ENCODE measurements around the gene ATAD3C.
"Not testable (repeated sequence)": the region's sequence is repeated elsewhere in the genome, so short reads cannot be mapped to it uniquely, and the experiment has no call there.

Gene ATAD3C

GRCh38 chr1:1439546-1440261 lies 9.8 kb upstream of the ATAD3C start:
- peaks cover 57% of the 10 kb centered on the region for H3K27me3 Mint-ChIP-seq
- no peaks in the 10 kb centered on the region for H3K9me3 Mint-ChIP-seq
- no peak overlapping the region for H3K27ac Mint-ChIP-seq
- peaks cover 20% of the 10 kb centered on the region for H3K4me1 Mint-ChIP-seq (ENCODE audit: low read depth)
- intact Hi-C loops (cut with micrococcal nuclease): no loop called here
- H3K4me3 Mint-ChIP-seq: no peak overlapping the region
- no peaks in the 10 kb centered on the region for H3K36me3 Mint-ChIP-seq (ENCODE audit: low read depth)

DNA sequence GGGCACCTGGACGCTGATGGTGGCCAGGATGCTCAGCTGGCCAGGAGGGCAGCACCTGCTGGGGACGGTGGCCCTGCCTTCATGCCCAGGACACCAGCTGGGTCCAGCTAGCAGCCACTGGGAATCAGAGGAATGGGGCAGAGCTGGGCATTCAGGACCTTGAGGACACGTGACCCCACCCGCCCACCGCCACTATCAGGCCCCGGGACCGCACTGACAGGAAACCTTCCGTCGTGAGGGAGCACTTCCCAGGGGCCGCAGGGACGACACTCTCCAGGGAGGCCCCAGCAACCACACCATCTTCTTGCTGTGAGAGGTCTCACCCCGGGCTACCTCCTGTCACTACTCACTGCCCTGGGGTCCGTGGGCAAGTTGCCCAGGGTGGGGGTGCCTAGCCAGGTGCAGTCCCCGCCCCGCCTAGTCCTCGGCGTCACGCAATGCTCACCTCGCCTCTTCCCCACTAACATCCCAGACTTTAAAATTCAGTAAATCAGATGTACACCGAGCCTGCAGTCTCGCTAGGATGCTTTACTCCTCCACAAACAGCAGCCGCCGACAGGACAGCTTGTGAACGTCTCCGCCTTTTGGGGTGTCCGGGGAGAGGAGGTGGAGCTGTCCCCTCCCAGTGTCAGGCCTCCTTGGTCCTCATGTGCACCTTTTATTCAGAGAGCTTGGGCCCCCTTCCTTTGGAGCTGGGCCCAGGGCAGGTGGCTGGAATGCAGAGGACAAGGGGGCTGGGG lies 9.1 kb upstream of the ATAD3C start:
- Mint-ChIP-seq H3K27me3 (peaks cover 50% of the 10 kb centered on the region), H3K4me3 (no peak overlapping the region), H3K4me1 (ENCODE audit: low read depth) (peaks cover 14% of the 10 kb centered on the region), H3K27ac (no peak overlapping the region), H3K9me3 (no peaks in the 10 kb centered on the region), H3K36me3 (ENCODE audit: low read depth) (no peaks in the 10 kb centered on the region)
- intact Hi-C loops (cut with micrococcal nuclease): no loop called here

DNA sequence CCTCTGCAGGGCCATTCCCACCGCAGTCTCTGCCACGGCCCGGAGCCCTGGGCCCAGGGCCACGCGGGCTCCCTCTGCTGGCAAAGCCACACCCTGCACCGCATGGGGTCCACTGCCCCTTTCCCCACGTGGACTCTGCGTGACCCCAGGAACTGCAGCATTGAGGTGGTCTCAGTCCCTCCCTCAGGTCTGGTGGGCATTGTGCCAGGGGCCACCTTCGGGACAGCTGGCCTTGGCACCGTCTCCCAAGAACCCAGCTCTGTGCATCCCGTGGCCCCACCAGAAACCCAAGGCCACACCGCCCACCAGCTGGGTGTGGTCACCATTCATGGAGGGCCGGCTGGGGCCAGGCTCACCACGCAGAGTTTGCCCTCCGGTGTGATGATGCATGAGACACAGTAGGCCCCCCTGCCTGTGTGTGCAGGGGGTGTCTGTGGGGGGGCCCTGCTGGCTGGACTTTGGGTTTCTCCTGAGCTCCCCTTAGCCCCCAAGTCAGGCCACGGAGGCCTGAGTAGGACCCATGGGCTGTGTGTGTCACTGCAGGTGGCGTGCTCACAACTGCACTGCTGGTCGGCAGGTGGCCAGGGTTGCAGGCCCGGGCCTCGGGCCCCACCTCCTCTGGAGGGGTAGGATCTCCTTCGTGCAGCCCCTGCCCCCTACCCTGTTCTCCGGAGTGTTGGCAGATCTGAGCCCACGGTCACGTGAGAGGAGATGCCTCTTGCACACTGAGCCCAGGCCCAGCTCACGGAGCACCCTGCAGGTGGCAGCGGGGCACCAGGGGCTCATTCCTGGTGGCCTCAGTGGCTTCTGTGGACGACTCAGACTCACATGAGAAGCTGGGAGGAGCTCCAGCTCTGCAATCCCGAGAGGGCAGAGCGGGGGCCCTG lies 8.2 kb upstream of the ATAD3C start:
- peaks cover 11% of the 10 kb centered on the region for H3K4me1 Mint-ChIP-seq (ENCODE audit: low read depth)
- H3K27ac Mint-ChIP-seq: no peak overlapping the region
- H3K27me3 Mint-ChIP-seq: peaks cover 45% of the 10 kb centered on the region
- intact Hi-C loops (cut with micrococcal nuclease): no loop called here
- H3K9me3 Mint-ChIP-seq: no peaks in the 10 kb centered on the region
- no peaks in the 10 kb centered on the region for H3K36me3 Mint-ChIP-seq (ENCODE audit: low read depth)
- H3K4me3 Mint-ChIP-seq: no peak overlapping the region

DNA sequence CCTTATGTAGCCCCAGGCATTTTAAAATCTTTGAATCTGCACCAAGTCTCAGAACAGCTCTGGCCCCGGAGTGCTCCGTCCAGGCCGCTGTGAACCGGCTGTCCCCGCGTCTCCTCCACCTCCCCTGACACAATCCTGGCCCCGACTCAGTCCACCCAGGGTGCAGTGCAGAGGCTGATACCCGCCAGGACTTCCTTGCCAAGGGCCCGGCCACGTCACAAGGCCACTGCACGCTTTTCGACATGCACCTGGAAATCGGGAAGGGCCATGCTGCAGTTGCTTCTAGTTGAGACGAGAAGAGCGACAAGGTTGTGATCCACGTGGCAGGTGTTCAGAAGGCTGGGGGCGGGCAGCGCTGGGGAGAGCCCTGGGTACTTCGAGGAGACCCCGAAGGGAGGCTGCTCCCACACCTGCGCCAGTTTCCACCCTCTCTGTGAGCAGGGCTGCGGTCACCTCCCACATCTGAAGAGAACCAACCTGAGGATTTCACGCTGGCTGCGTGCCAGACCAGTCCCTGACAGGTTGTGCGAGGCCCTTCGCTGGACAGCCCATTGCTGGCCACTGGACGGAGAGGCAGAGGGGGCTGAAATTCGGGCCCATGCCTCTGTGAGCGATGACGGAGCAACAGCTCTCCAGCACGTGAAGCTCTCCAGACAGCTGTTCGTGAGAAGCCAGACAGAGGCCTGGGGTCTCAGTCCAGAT lies 7.3 kb upstream of the ATAD3C start:
- intact Hi-C loops (cut with micrococcal nuclease): no loop called here
- H3K4me3 Mint-ChIP-seq: no peak overlapping the region
- H3K4me1 Mint-ChIP-seq (ENCODE audit: low read depth): peaks cover 7% of the 10 kb centered on the region
- H3K36me3 Mint-ChIP-seq (ENCODE audit: low read depth): no peaks in the 10 kb centered on the region
- no peak overlapping the region for H3K27ac Mint-ChIP-seq
- peaks cover 36% of the 10 kb centered on the region for H3K27me3 Mint-ChIP-seq
- no peaks in the 10 kb centered on the region for H3K9me3 Mint-ChIP-seq

DNA sequence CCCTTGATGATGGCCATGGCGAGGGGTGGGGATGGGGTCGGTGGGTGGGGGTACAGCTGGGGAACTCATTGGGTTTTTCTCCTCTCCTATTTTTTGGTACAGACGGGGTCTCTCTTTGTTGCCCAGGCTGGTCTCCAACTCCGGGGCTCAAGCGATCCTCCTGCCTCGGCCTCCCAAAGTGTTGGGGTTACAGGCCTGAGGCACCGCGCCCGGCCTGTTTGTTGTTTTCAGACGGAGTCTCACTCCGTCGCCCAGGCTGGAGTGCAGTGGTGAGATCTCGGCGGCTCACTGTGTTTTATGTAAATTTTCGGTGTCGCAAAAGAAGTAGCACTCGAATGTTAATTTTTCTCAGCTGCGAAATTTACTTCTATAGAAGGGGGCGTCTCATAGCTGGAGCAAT lies 2.9 kb upstream of the ATAD3C start:
- intact Hi-C loops (cut with micrococcal nuclease); H3K9me3 Mint-ChIP-seq; H3K36me3 Mint-ChIP-seq (ENCODE audit: low read depth); H3K4me3 Mint-ChIP-seq; H3K4me1 Mint-ChIP-seq (ENCODE audit: low read depth); H3K27ac Mint-ChIP-seq: not testable (repeated sequence)
- peaks cover 16% of the 10 kb centered on the region for H3K27me3 Mint-ChIP-seq

GRCh38 chr1:1450616-1451015 lies 1.1 kb downstream of the ATAD3C start:
- H3K36me3 Mint-ChIP-seq (ENCODE audit: low read depth); H3K27ac Mint-ChIP-seq; intact Hi-C loops (cut with micrococcal nuclease); H3K4me3 Mint-ChIP-seq; H3K9me3 Mint-ChIP-seq; H3K4me1 Mint-ChIP-seq (ENCODE audit: low read depth): not testable (repeated sequence)
- H3K27me3 Mint-ChIP-seq: peaks cover 12% of the 10 kb centered on the region

GRCh38 chr1:1451696-1452364 lies 2.3 kb downstream of the ATAD3C start:
- intact Hi-C loops (cut with micrococcal nuclease): no loop called here
- H3K9me3 Mint-ChIP-seq: no peaks in the 10 kb centered on the region
- H3K4me3 Mint-ChIP-seq: no peak overlapping the region
- peaks cover 12% of the 10 kb centered on the region for H3K27me3 Mint-ChIP-seq
- H3K36me3 Mint-ChIP-seq (ENCODE audit: low read depth): no peaks in the 10 kb centered on the region
- H3K27ac Mint-ChIP-seq: no peak overlapping the region
- H3K4me1 Mint-ChIP-seq (ENCODE audit: low read depth): no peaks in the 10 kb centered on the region

GRCh38 chr1:1452365-1452739 lies 2.9 kb downstream of the ATAD3C start:
- H3K27ac Mint-ChIP-seq; H3K36me3 Mint-ChIP-seq (ENCODE audit: low read depth); intact Hi-C loops (cut with micrococcal nuclease); H3K4me1 Mint-ChIP-seq (ENCODE audit: low read depth); H3K4me3 Mint-ChIP-seq; H3K9me3 Mint-ChIP-seq: not testable (repeated sequence)
- H3K27me3 Mint-ChIP-seq: peaks cover 12% of the 10 kb centered on the region

DNA sequence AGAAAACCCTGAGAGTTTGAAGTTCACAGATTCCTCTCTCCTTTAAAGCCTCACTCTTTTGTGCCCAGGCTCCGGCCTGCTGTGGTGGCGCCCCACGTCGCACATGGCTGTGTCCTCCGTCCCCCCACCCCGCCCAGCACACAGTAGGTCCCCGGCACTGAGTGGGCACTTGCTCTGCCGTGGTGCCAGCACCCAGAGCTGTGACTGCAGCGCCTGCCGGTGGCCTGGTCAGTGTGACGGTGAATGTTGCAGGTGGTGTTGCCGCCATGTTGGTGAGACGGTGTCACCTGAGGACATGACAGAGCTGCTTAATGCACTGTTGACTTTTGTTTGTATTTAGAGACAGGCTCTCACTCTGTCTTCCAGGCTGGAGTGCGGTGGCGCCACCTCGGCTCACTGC lies 3.4 kb downstream of the ATAD3C start:
- Mint-ChIP-seq H3K4me3 (no peak overlapping the region), H3K4me1 (ENCODE audit: low read depth) (no peaks in the 10 kb centered on the region), H3K27ac (no peak overlapping the region), H3K9me3 (no peaks in the 10 kb centered on the region), H3K27me3 (peaks cover 12% of the 10 kb centered on the region), H3K36me3 (ENCODE audit: low read depth) (no peaks in the 10 kb centered on the region)
- intact Hi-C loops (cut with micrococcal nuclease): no loop called here

GRCh38 chr1:1454286-1455056 lies 5.0 kb downstream of the ATAD3C start:
- H3K4me1 Mint-ChIP-seq (ENCODE audit: low read depth); intact Hi-C loops (cut with micrococcal nuclease); H3K9me3 Mint-ChIP-seq; H3K27ac Mint-ChIP-seq; H3K27me3 Mint-ChIP-seq; H3K36me3 Mint-ChIP-seq (ENCODE audit: low read depth); H3K4me3 Mint-ChIP-seq: not testable (repeated sequence)

DNA sequence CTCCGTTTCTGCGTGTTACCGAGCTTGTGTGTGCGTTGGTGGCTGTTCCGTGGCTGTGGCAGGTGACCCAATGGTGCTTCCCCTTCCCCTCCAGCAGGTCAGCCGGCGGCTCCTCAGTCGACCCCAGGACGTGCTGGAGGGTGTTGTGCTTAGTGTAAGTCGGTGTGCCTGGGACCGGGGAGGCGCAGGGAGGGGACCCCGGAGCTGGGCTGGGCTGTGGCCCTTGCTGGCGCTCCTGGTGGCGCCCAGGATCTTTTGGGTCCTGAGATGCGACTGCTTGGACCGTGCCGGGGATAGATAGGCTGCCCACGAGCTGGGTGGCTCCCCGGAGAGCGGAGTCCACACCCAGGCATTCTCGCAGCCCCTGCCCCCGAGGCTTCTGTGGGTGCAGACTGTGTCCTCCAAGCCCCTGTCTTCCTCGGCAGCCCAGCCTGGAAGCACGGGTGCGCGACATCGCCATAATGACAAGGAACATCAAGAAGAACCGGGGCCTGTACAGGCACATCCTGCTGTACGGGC lies 5.9 kb downstream of the ATAD3C start:
- Mint-ChIP-seq H3K9me3 (no peaks in the 10 kb centered on the region), H3K36me3 (ENCODE audit: low read depth) (no peaks in the 10 kb centered on the region), H3K27ac (no peak overlapping the region), H3K27me3 (peaks cover 13% of the 10 kb centered on the region), H3K4me3 (no peak overlapping the region), H3K4me1 (ENCODE audit: low read depth) (no peaks in the 10 kb centered on the region)
- intact Hi-C loops (cut with micrococcal nuclease): no loop called here

DNA sequence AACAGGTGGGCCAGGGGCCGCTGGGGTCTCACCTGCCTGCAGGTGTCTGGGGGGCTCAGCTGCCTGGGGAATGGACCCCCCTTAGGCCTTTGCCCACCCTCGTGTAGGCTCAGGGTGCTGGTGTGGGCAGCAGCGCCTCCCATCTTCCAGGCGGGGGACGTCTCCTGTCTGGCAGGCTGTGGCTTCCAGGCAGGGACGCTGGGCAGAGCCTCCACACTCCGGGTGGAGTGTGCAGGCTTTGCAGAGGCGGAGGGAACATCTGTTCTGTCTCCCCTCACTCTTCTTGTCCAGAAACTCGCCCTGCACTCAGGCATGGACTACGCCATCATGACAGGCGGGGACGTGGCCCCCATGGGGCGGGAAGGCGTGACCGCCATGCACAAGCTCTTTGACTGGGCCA lies 6.4 kb downstream of the ATAD3C start:
- H3K4me3 Mint-ChIP-seq; H3K9me3 Mint-ChIP-seq; H3K27ac Mint-ChIP-seq; H3K4me1 Mint-ChIP-seq (ENCODE audit: low read depth); H3K36me3 Mint-ChIP-seq (ENCODE audit: low read depth); intact Hi-C loops (cut with micrococcal nuclease): not testable (repeated sequence)
- H3K27me3 Mint-ChIP-seq: peaks cover 17% of the 10 kb centered on the region

Data from dendritic cell treated with granulocyte-macrophage colony-stimulating factor and Interleukin-4, amounts not matched to agents 40 ng/mL and 50 ng/mL, for 4 days (primary cell).